Cerebellar cortex (tissue), 1 donor: ENCODE data around the gene SDK1.
A peak's percentile ranks its signal among the peaks of the same experiment; 100 is the strongest.

ENCODE experiments used
- DNase-seq: peaks from one replicate; pipeline ENCODE4 v3.0.0-alpha.2; 2015; ENCODE audit warnings: low spot score

SDK1 gene

GRCh38 chr7:3300651-3301448, at the start of gene SDK1:
Gene SDK1 (plus strand): TSS chr7:3301252. CDS start chr7:3301587, 335 bp downstream.
- peak; percentile 66 for DNase-seq

GRCh38 chr7:3254718-3255117, 46.3 kb upstream of the SDK1 start:
- no peak for DNase-seq

- no peak for DNase-seq
These were observed 41.2 kb upstream of the SDK1 start for GRCh38 chr7:3259711-3260400.

- DNase-seq = no peak
These were observed 40.7 kb upstream of the SDK1 start for GRCh38 chr7:3260401-3260715.

- DNase-seq = no peak
These were observed 36.2 kb upstream of the SDK1 start for GRCh38 chr7:3264693-3265339.

DNA sequence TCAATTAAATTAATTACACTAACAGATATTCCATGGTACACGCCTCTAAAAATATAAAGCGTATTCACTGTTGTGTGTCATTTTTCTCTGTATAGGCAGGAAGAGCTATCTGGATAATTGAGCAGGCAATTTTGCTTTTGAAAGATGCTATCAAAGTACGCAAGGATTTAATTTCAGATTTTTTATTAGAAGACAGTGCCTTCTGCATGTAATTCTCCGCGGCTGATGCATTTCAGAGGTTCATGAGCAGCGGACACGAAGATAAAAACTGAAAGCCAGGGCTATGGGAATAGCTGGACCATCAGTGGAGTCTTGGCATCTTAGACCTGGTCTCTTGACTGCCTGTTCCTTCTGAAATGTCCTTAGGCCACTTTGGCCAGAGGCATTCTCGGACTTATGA, 35.7 kb upstream of the SDK1 start:
- DNase-seq = no peak

- DNase-seq = no peak
These were observed 34.8 kb upstream of the SDK1 start for GRCh38 chr7:3266240-3266639.

DNA sequence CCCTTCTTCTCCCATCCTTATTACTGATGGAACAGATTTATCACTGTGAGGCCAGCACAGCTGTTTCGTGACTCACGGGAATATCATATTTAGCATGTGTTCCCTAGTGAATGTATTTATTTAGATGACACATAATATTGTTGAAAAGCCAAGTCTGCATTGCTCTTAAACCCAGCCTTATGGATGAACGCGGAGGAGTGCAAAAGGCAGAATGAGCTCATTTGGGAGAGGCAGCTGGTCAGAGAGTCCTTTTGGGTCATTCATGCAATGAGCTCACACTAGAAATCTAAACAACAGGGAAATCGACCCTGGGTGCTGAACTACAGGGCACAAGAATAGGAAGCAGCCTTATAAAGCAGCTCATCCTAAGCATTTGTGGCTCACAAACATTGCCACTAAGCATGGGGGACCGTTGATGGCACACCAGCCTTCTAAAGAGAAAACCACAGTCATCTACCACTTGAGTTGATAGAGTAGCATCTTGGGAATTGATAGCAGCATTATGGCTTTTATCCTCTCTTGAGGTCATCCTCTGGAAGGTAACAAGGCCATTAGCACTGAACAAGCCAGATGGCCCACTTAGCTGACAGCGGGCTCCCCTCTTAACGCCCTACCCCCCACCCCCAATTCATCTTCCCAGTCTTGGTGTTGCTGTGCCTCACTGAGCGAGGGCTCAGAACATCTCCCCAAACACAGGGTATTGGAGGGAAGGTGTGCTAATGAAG, 32.9 kb upstream of the SDK1 start:
- DNase-seq = no peak

DNA sequence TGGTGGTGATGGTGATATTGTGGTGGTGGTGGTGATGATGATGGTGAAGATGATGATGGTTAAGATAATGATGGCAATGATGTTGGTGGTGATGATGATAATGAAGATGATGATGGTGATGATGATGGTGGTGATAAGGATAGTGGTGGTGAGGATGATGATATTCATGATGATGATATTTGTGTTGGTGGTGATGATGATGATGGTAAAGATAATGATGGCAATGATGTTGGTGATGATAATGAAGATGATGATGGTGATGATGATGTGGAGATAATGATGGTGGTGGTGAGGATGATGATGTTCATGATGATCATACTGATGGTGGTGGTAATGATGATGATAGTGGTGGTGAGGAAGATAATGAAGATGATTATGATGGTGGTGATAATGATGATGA, 30.7 kb upstream of the SDK1 start:
- no peak for DNase-seq

DNA sequence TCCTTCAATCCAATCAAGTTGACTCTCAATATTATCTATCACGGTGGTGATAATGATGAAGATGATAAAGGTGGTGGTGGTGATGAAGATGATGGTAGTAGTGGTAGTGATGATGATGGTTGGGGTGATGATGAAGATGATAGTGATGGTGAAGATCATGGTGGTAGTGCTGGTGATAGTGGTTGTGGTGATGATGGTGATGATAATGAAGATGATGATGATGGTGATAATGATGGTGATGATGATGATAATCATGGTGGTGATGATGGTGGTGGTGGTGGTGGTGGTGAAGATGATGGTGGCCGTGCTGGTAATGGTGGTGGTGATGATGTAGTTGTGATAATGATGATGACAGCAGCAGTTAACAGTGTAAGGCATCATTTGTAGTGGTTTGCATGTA, 29.8 kb upstream of the SDK1 start:
- DNase-seq = no peak

DNA sequence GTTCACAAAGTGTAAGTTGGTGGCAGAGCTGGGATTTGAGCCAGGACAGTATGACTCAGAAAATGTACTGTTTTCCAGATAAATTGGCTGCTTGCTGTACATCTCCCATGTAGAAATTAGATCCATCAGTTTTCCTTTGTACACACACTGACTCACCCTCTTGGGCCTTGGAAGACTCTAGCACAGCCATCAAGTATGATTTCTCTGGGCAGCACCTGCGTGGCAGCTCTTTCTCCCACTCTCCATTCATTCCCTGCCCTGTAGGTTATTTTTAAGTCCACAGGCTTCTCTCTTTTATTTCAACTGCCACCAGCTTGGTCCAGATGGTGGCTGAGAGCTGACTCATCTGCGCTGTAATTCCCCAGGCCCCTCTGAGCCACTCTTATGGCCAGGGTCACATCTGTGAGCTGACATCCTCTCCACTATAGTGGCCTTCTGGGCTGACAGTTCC, 28.3 kb upstream of the SDK1 start:
- no peak for DNase-seq

DNA sequence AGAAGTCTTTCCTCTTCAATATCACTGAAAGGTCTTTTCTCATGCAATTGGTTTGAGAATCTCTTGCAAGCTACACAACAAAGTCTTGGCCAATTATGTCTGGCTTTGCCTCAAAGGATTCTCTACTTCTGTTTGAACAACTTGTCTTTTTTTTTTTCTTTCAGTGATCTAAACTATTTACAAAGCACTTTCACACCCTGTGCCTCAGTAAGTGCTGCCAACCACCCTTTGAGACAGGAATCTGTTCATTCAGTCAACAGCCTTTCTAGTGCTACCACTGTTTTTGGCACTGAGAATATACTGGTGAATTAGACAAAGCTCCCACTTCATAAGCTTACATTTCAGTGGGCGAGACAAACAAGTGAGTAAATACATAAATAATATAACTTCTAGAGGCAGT, 26.9 kb upstream of the SDK1 start:
- no peak for DNase-seq

- no peak for DNase-seq
These were observed 23.2 kb upstream of the SDK1 start for GRCh38 chr7:3277604-3278572.

GRCh38 chr7:3279147-3279818, 21.8 kb upstream of the SDK1 start:
- DNase-seq = no peak

- no peak for DNase-seq
These were observed 20.6 kb upstream of the SDK1 start for GRCh38 chr7:3280445-3280844.

DNA sequence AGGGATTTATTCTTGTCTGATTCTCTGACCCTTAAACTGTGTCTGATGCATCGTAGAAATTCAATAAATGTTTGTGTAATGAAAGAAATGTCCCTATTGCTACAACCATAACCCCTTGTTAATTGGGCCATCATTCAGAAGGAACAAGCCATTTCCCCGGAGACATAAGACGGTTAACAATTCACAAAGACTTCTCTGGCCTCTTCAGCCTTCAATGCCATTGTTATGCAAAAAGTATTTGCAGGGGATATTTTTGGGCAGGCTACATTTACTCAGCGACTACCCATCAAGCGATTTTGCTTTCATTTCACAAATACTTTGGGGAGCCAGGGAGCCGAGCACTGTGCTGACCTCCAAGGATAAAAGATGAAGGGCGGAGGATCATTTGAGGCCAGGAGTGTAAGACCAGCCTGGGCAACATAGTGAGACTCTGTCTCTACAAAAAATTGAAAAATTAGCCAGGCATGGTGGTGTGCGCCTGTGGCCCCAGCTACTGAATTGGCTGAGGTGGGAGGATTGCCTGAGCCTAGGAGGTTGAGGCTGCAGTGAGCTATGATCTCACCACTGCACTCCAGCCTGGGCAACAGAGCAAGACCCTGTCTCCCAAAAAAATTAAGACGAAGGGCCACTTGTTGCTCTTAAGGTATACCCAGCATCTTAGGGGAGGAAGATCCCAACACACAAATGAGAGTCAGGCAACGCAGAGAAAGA, 20.0 kb upstream of the SDK1 start:
- DNase-seq = no peak

DNA sequence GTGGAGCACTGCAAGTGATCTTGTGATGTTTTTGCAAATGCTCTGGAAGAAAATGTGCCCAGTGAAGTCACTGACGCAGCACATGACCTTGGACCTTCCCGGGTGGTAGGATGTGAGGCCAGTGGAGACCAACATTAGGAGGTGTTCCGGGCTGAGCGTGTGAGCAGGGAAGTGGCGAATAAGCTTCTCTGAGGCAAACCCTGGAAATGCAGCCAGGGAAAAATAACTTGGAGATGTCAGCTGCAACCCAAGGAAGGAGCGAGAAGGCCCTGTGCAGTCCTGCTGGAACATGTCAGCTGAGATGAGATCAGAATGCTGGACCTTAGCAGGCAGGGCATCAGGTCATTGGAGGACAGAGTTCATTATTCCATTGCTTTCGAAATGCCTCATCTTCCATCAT, 18.6 kb upstream of the SDK1 start:
- no peak for DNase-seq

- no peak for DNase-seq
These were observed 17.8 kb upstream of the SDK1 start for GRCh38 chr7:3283130-3283704.

- no peak for DNase-seq
These were observed 15.4 kb upstream of the SDK1 start for GRCh38 chr7:3285652-3286051.

- no peak for DNase-seq
These were observed 11.1 kb upstream of the SDK1 start for GRCh38 chr7:3289996-3290395.
